NCI-H2081 (cell line): ENCODE measurements around the gene POLR3B.

Source experiments
- DNase-seq, 2 experiments: peaks; one replicate each; lab custom pipeline; 2025; lab: John Stamatoyannopoulos, UW

POLR3B gene

GRCh38 chr12:106551410-106551809 lies 193.9 kb downstream of the POLR3B start:
- DNase-seq: no peak

- DNase-seq: no peak
These were observed 194.7 kb downstream of the POLR3B start for GRCh38 chr12:106552228-106552627.
